Natural killer cell (primary cell): Measurements from ENCODE around the gene SRCAP. TPM values are rescaled to one million over a fixed set of nuclear protein-coding genes. Genes with fewer than 3 reads are reported as not detected.

Experiments
- ATAC-seq, 3 donors: fragments of 150-1000 bp in 2 of 3; fragments of 200-7000 bp in 1 of 3; cut with Tn5 transposase; 1 replicate in 1 of 3; 2 replicates in 2 of 3; pipeline ENCODE4 v1.10.0; 2021; ENCODE audit warnings: mild to moderate bottlenecking in 2 of 3, moderate library complexity in 2 of 3
- DNase-seq, 2 donors: peaks; one replicate each; pipeline versions ENCODE4 v3.0.0 to v3.0.0-alpha.2; 2013 to 2021; ENCODE audit warnings: mixed read lengths in 1 of 2
- H3K27ac ChIP-seq: one replicate; pipeline ENCODE4 v1.5.1; 2013; ENCODE audit warnings: mild to moderate bottlenecking, low read length
- H3K27me3 ChIP-seq: one replicate; pipeline ENCODE4 v1.6.1; 2013; ENCODE audit warnings: low read length; ENCODE audit not compliant: control insufficient read depth, insufficient read depth
- H3K36me3 ChIP-seq: one replicate; pipeline ENCODE4 v1.6.1; 2013; ENCODE audit warnings: low read length; ENCODE audit not compliant: control insufficient read depth, insufficient read depth
- H3K4me1 ChIP-seq: one replicate; pipeline ENCODE4 v1.6.1; 2013; ENCODE audit warnings: low read length; ENCODE audit not compliant: control insufficient read depth, insufficient read depth
- H3K4me3 ChIP-seq: one replicate; pipeline ENCODE4 v1.5.1; 2013; ENCODE audit warnings: low read length
- H3K9me3 ChIP-seq: one replicate; pipeline ENCODE4 v1.6.1; 2013; ENCODE audit warnings: low read length; ENCODE audit not compliant: control insufficient read depth, insufficient read depth
- H3K27ac Mint-ChIP-seq, 2 donors: one replicate each; pipeline ENCODE4 v1.8.0; 2022; ENCODE audit warnings: mild to moderate bottlenecking in 2 of 2, mixed read lengths in 2 of 2, moderate library complexity in 1 of 2
- H3K27me3 Mint-ChIP-seq, 2 donors: one replicate each; pipeline ENCODE4 v1.8.0; 2022; ENCODE audit warnings: low read depth in 2 of 2, mixed read lengths in 2 of 2
- H3K36me3 Mint-ChIP-seq: one replicate; pipeline ENCODE4 v1.8.0; 2022; ENCODE audit warnings: mixed read lengths
- H3K4me1 Mint-ChIP-seq, 2 donors: one replicate each; pipeline ENCODE4 v1.8.0; 2022; ENCODE audit warnings: mixed read lengths in 2 of 2
- H3K4me3 Mint-ChIP-seq: one replicate; pipeline ENCODE4 v1.8.0; 2022; ENCODE audit warnings: mild to moderate bottlenecking, moderate library complexity, mixed read lengths
- H3K9me3 Mint-ChIP-seq, 2 donors: one replicate each; pipeline ENCODE4 v1.8.0; 2022; ENCODE audit warnings: mixed read lengths in 2 of 2
- WGBS: methylation state at CpG from one replicate; pipeline ENCODE4 v1.1.7; 2013; ENCODE audit warnings: missing lambda C conversion rate; ENCODE audit not compliant: insufficient coverage; 5-methylcytosine and 5-hydroxymethylcytosine counted together
- intact Hi-C: fragments of 100-400 bp; cut with micrococcal nuclease; formaldehyde crosslinking; loops from one replicate; pipeline ENCODE4 v1.14.2; 2022
- total RNA-seq, 4 donors: library from RNA; stranded (reverse); fragments of 120-200 nt in 1 of 4; gene quantifications; one replicate each; pipeline versions ENCODE4 v1.2.3 to v1.2.4, GENCODE V29; 2013 to 2022
- TF ChIP-seq, protein P1 (sequence below): fragments of 200-600 bp; IDR thresholded peaks from one replicate; pipeline ENCODE4 v1.8.0; 2022; ENCODE audit warnings: antibody characterized with exemption

Gene SRCAP
- total RNA-seq, 3 donors from 2014 or later (not counting 1 experiment from before 2014, with no cell fraction given): 78.8 to 99.0 (median 89.3) TPM

DNA sequence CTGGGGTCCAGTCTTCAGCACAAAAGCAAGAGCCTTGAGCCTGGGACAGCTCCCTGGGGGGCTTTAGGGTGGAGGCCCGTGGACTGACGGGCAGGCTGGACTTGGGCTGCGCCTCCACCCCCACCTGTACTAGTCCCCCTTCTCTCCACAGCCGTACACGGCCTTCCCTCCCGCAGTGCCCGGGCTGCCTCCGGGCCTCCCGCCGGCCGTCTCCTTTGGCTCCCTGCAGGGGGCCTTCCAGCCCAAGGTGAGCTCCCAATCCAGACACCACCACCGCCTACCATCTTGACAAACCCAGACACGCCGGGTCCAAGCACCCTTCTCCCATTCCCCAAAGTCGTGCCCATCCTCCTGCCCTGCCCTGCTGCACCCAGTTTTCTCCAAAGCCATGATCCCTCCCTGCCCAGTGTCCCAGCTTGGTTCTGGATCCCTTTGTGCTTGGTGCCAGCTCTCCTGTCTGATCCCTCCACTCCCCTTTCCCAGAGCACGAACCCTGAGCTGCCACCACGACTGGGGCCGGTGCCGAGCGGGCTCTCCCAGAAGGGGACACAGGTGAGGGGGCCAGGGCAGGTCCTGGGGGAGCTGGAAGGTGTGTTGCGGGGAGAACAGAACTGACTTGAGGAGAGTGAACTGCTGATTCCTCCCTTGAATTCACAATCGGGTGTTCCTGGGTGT, 33.7 kb upstream of the SRCAP start:
- no peaks in the 10 kb centered on the region for H3K9me3 ChIP-seq
- Mint-ChIP-seq H3K4me3 (no peak overlapping the region), H3K4me1 (peaks cover 39 to 42% of the 10 kb centered on the region in 2 donors), H3K27me3 (no peaks in the 10 kb centered on the region), H3K36me3 (peaks cover 10% of the 10 kb centered on the region), H3K9me3 (no peaks in the 10 kb centered on the region), H3K27ac (peak overlapping the region in 1 of 2 donors; percentile 63)
- no peaks in the 10 kb centered on the region for H3K27me3 ChIP-seq
- intact Hi-C loops: no loop called here
- DNase-seq (no peak), ATAC-seq (no peak)
- H3K27ac ChIP-seq: no peak overlapping the region
- TF ChIP-seq, protein P1, sequence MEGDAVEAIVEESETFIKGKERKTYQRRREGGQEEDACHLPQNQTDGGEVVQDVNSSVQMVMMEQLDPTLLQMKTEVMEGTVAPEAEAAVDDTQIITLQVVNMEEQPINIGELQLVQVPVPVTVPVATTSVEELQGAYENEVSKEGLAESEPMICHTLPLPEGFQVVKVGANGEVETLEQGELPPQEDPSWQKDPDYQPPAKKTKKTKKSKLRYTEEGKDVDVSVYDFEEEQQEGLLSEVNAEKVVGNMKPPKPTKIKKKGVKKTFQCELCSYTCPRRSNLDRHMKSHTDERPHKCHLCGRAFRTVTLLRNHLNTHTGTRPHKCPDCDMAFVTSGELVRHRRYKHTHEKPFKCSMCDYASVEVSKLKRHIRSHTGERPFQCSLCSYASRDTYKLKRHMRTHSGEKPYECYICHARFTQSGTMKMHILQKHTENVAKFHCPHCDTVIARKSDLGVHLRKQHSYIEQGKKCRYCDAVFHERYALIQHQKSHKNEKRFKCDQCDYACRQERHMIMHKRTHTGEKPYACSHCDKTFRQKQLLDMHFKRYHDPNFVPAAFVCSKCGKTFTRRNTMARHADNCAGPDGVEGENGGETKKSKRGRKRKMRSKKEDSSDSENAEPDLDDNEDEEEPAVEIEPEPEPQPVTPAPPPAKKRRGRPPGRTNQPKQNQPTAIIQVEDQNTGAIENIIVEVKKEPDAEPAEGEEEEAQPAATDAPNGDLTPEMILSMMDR: no peak
- H3K4me3 ChIP-seq: no peak overlapping the region
- peaks cover 91% of the 10 kb centered on the region for H3K36me3 ChIP-seq
- WGBS: 94% methylated on average over 22 of the region's 22 CpGs
- H3K4me1 ChIP-seq: peaks cover 31% of the 10 kb centered on the region

DNA sequence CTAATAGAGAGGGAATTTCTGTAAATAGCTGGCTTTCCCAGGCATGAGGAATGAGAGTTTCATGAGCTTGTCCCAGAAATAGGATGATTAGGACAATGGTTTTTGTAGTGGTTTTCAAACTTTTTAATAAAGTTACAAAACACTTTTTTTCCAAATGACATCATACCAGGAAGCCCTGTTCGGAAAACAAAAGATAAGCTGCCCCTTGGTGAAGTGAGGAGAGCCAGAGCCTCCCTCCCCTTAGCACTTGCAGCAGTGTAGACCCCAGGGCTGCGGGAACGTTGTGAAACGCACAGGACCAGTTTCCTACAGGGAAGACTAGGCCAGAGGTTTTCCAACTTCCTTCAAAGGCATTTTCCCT, 33.2 kb upstream of the SRCAP start:
- TF ChIP-seq, protein P1: no peak
- DNase-seq: no peak
- Mint-ChIP-seq H3K27ac (peak overlapping the region in 1 of 2 donors; percentile 63), H3K4me1 (peaks cover 33 to 37% of the 10 kb centered on the region in 2 donors), H3K27me3 (no peaks in the 10 kb centered on the region), H3K9me3 (no peaks in the 10 kb centered on the region), H3K4me3 (no peak overlapping the region), H3K36me3 (peaks cover 10% of the 10 kb centered on the region)
- Histone ChIP-seq H3K36me3 (peaks cover 93% of the 10 kb centered on the region), H3K4me1 (peaks cover 26% of the 10 kb centered on the region), H3K4me3 (no peak overlapping the region), H3K27ac (no peak overlapping the region), H3K9me3 (no peaks in the 10 kb centered on the region), H3K27me3 (no peaks in the 10 kb centered on the region)
- intact Hi-C loops: no loop called here
- WGBS: 100% methylated on average over 3 of the region's 4 CpGs
- no peak for ATAC-seq

DNA sequence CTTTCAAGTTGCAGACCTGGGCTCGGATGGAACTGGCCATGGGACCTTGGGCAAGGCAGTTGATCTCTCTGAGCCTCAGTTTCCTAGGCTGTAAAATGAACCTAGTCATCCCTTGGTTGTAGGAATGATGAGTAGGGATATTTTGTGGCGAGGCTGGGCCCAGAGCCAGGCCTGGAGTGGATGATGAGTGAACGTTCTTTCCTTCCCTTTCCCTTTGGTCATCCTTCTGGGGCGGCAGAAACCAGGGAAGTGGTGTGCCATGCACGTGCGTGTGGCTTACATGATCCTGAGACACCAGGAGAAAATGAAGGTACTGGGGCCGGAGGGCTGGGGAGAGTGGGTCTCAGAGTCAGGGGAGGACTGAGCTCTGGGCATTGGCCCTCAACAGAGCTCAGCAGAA, 32.3 kb upstream of the SRCAP start:
- Histone ChIP-seq H3K27ac (no peak overlapping the region), H3K27me3 (no peaks in the 10 kb centered on the region), H3K4me1 (peaks cover 17% of the 10 kb centered on the region), H3K36me3 (peaks cover 87% of the 10 kb centered on the region), H3K4me3 (no peak overlapping the region), H3K9me3 (no peaks in the 10 kb centered on the region)
- Mint-ChIP-seq H3K27me3 (no peaks in the 10 kb centered on the region), H3K4me3 (no peak overlapping the region), H3K27ac (peak overlapping the region in 1 of 2 donors; percentile 54), H3K4me1 (peaks cover 25 to 29% of the 10 kb centered on the region in 2 donors), H3K9me3 (no peaks in the 10 kb centered on the region), H3K36me3 (peaks cover 10% of the 10 kb centered on the region)
- TF ChIP-seq, protein P1: no peak
- WGBS: 96% methylated on average over 6 of the region's 7 CpGs
- intact Hi-C loops: no loop called here
- no peak for DNase-seq
- no peak for ATAC-seq
